ENCODE data around the gene BTBD9. TPM values are rescaled to one million over a fixed set of nuclear protein-coding genes. Genes with fewer than 3 reads are reported as not detected.

The BTBD9 gene
- total RNA-seq, 1 donor = 21.4 TPM

- DNase-seq (ENCODE audit: low read depth) = peak; percentile 17
- no peak for TF ChIP-seq CTCF (IDR thresholded peaks at IDR 0.05; ENCODE audit: insufficient read depth, low read length)
- H3K4me3 ChIP-seq (ENCODE audit: low read depth, low read length) = no peak overlapping the region
Measured at GRCh38 chr6:38508894-38509293, 130.8 kb downstream of the BTBD9 start.

GRCh38 chr6:38508286-38508685, 131.4 kb downstream of the BTBD9 start:
- no peak for DNase-seq (ENCODE audit: low read depth)
- no peak overlapping the region for H3K4me3 ChIP-seq (ENCODE audit: low read depth, low read length)
- TF ChIP-seq CTCF (IDR thresholded peaks at IDR 0.05; ENCODE audit: insufficient read depth, low read length) = no peak

GRCh38 chr6:38507173-38507572, 132.6 kb downstream of the BTBD9 start:
- DNase-seq (ENCODE audit: low read depth) = no peak
- no peak overlapping the region for H3K4me3 ChIP-seq (ENCODE audit: low read depth, low read length)

GRCh38 chr6:38505826-38506225, 133.9 kb downstream of the BTBD9 start:
- TF ChIP-seq CTCF (IDR thresholded peaks at IDR 0.05; ENCODE audit: insufficient read depth, low read length) = no peak
- H3K4me3 ChIP-seq (ENCODE audit: low read depth, low read length) = no peak overlapping the region
- no peak for DNase-seq (ENCODE audit: low read depth)

More at GRCh38 chr6:38507173-38507572, 132.6 kb downstream of the BTBD9 start:
- no peak for TF ChIP-seq CTCF (IDR thresholded peaks at IDR 0.05; ENCODE audit: insufficient read depth, low read length)

- no peak overlapping the region for H3K4me3 ChIP-seq (ENCODE audit: low read depth, low read length)
- no peak for TF ChIP-seq CTCF (IDR thresholded peaks at IDR 0.05; ENCODE audit: insufficient read depth, low read length)
- DNase-seq (ENCODE audit: low read depth) = no peak
Measured at GRCh38 chr6:38504996-38505395, 134.7 kb downstream of the BTBD9 start.

- no peak for TF ChIP-seq CTCF (IDR thresholded peaks at IDR 0.05; ENCODE audit: insufficient read depth, low read length)
- H3K4me3 ChIP-seq (ENCODE audit: low read depth, low read length) = no peak overlapping the region
- no peak for DNase-seq (ENCODE audit: low read depth)
Measured at GRCh38 chr6:38503960-38504682, 135.6 kb downstream of the BTBD9 start.
